Measurements from ENCODE around the gene NPAS2.

NPAS2 gene, protein sequence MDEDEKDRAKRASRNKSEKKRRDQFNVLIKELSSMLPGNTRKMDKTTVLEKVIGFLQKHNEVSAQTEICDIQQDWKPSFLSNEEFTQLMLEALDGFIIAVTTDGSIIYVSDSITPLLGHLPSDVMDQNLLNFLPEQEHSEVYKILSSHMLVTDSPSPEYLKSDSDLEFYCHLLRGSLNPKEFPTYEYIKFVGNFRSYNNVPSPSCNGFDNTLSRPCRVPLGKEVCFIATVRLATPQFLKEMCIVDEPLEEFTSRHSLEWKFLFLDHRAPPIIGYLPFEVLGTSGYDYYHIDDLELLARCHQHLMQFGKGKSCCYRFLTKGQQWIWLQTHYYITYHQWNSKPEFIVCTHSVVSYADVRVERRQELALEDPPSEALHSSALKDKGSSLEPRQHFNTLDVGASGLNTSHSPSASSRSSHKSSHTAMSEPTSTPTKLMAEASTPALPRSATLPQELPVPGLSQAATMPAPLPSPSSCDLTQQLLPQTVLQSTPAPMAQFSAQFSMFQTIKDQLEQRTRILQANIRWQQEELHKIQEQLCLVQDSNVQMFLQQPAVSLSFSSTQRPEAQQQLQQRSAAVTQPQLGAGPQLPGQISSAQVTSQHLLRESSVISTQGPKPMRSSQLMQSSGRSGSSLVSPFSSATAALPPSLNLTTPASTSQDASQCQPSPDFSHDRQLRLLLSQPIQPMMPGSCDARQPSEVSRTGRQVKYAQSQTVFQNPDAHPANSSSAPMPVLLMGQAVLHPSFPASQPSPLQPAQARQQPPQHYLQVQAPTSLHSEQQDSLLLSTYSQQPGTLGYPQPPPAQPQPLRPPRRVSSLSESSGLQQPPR

DNA sequence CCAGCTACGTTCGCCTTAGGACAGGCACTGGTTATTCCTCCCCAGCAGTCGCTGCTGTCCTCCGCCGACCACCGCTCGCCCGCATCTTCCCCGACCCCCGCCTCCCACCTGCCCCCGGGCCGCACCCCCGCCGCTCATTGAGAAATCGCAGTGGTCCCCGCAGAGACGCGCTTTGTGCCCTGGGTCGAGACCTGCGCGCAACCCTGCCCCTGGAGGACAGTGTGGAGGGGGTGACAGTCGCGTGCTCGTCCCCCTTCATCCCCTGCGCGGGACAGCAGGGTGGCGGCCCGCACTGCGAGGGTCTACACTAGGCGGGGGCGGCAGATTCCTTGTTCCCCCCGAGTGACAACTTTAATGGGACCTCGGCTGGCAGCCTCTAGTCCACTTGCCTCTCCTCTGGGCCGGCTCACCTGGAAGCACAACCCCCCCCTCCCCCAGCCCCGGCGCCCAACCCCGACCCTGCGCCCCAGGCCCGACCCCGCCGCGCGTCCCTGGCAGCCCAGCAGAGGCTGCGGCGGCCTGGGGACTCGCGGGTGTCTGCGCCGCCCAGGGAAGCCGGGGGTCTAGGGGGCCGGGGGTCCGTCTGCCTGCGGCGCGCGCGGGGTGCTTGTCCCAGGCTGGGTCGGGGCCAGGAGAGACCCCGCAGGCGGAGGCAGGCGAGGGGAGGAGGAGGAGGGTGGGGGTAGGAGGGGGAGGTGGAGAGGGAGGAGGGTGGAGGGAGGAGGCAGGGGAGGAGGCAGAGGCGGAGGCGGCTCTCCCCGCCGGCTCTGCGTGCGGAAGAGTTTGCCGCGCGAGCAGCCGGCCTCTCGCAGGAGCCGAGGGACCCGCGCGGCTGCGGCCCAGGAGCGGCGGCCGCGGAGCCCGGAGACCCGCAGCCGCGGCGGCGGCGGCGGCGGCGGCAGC, at the start of gene NPAS2:
Gene NPAS2 (plus strand): TSS at position 770 of the 903 bp plus-strand sequence. CDS start 84,616 bp downstream, outside the sequence.
- TF ChIP-seq, protein P1, sequence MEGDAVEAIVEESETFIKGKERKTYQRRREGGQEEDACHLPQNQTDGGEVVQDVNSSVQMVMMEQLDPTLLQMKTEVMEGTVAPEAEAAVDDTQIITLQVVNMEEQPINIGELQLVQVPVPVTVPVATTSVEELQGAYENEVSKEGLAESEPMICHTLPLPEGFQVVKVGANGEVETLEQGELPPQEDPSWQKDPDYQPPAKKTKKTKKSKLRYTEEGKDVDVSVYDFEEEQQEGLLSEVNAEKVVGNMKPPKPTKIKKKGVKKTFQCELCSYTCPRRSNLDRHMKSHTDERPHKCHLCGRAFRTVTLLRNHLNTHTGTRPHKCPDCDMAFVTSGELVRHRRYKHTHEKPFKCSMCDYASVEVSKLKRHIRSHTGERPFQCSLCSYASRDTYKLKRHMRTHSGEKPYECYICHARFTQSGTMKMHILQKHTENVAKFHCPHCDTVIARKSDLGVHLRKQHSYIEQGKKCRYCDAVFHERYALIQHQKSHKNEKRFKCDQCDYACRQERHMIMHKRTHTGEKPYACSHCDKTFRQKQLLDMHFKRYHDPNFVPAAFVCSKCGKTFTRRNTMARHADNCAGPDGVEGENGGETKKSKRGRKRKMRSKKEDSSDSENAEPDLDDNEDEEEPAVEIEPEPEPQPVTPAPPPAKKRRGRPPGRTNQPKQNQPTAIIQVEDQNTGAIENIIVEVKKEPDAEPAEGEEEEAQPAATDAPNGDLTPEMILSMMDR (IDR thresholded peaks at IDR 0.05; ENCODE audit: low read depth, low read length): no peak; the same call in 1 of the 2 replicates
- no peak for DNase-seq (ENCODE audit: extremely low read depth, low read depth)

DNA sequence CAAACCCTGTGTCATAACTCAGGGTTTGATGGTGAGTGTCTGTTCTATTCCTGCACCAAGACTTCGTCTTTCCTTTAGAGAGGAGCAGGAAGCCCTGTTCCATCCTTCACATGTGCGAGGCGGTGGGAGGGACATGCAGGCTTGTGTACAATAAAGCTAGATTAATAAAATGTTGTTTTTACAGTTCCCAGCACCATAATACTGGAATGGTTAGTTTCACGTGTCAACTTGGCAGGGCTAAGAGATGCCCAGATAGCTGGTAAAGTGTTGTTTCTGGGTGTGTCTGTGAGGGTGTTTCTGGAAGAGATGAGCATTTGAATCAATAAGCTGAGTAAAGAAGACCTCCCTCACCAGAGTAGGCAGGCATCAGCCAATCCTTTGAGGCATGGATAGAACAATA, 48.8 kb upstream of the NPAS2 start:
- DNase-seq (ENCODE audit: extremely low read depth, low read depth): no peak
- TF ChIP-seq, protein P1 (IDR thresholded peaks at IDR 0.05; ENCODE audit: low read depth, low read length): no peak

DNA sequence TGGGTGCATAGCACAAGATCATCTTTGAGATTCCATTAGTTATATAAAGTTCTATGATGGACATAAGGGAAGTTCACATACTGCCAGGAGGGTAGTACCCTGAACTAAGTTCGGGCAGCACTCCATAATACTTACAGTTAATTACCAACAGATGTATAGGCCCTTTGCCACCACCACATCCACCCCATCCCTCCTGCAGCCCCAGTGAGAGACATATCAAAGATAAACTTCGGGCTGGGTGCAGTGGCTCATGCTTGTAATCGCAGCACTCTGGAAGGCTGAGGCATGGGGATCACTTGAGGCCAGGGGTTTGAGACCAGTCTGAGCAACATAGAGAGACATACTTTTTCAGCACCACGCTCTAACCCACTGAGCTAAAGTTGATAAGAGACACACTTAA, 46.4 kb upstream of the NPAS2 start:
- no peak for DNase-seq (ENCODE audit: extremely low read depth, low read depth)
- TF ChIP-seq, protein P1 (IDR thresholded peaks at IDR 0.05; ENCODE audit: low read depth, low read length): no peak

DNA sequence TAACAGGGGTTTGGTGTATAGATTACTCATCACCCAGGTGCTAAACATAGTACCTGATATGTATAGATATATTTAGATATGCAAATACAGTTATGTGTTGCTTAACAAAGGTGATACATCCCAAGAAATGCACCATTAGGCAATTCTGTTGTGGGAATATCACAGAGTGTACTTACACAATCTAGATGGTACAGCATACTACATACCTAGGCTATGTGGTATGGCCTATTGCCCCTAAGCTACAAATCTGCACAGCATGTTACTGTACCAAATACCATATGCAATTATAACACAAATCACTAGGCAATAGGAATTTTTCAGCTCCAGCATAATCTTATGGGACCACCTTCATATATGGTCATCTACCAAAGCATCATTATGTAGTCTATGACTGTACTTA, 43.5 kb upstream of the NPAS2 start:
- TF ChIP-seq, protein P1 (IDR thresholded peaks at IDR 0.05; ENCODE audit: low read depth, low read length): no peak
- DNase-seq (ENCODE audit: extremely low read depth, low read depth): no peak

DNA sequence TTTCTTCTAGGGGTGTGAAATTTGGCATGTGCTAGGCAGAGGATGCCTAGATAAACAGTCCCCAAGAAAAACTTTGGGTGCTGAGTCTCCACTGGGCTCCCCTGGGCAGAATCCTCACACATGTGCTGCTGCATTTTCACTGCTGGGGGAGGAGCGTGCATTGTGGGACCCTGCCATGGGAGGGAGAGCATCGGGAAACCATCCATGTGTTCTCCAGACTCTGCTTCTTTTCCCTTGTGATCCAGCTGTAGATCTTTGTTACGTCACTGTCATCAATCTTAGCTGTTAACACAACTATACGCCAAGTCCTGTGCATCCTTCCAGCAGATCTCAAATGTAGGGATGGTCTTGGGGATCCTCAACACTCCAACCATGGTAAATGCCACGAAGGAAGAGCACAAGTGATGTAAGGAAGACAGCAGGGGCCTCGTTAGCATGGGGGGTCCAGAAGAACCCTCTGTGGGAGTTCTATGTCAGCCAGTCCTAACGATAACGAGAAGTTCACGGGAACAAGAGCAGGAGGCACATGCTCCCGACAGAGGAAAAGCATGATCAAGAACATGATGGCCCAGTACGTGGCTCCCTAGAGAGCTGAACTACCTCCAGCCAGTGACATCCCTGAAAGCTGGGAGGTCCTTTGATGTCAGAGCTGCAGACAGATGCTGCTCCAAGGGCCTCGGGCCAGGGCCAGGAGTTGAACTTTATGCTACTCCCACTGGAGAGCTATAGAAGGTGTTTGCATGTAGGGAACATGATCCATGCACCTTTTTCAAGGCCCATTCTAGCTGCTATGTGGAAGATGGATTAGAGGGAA, 41.1 kb upstream of the NPAS2 start:
- no peak for DNase-seq (ENCODE audit: extremely low read depth, low read depth)
- TF ChIP-seq, protein P1 (IDR thresholded peaks at IDR 0.05; ENCODE audit: low read depth, low read length): no peak

DNA sequence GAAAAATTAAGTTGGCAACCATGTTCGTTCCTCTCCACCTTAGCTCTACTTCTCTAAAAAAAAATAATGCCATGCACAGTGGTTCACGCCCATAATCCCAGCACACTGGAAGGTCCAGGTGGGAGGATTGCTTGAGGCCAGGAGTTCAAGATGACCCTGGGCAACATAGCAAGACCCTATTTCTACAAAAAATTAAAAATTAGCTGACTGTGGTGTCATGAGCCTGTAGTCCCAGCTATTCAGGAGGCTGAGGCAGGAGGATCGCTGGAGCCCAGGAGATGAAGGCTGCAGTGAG, 40.1 kb upstream of the NPAS2 start:
- TF ChIP-seq, protein P1 (IDR thresholded peaks at IDR 0.05; ENCODE audit: low read depth, low read length): no peak
- no peak for DNase-seq (ENCODE audit: extremely low read depth, low read depth)

Measured in AG09319 (cell line).